DMS 273 (cell line): ENCODE measurements around the gene OR2T12.
"Not testable (repeated sequence)": the region's sequence is repeated elsewhere in the genome, so short reads cannot be mapped to it uniquely, and the experiment has no call there.

Experiments
- DNase-seq: peaks from one replicate; lab custom pipeline; 2025; ENCODE audit not compliant: unreplicated experiment; lab: John Stamatoyannopoulos, UW

OR2T12 gene

DNA sequence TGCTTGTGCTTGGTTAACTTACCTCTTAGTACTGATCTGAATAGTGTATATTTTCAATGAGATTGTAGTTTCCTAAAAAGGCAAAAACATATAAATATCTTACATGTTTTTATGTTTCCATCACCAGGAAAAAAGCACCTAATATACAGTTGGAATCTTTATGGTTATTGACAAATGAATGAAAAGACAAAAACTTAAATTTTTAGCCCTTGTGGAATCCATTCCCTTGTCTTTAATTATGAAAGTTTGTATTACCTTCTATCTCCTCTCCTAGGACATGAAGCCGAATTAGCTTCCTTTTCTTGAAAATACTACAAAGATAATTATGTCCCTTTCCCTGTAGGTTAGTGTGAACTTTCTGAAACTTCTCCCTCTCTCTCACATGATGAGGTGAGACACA lies at the start of gene OR2T12:
Gene OR2T12 (minus strand): TSS at position 101 of the 400 bp plus-strand sequence. CDS start 7,846 bp downstream, outside the sequence.
- DNase-seq = no peak

GRCh38 chr1:248348475-248348874 lies 45.3 kb upstream of the OR2T12 start, which contains the start of gene OR14C36:
OR14C36 (plus strand) TSS chr1:248348775; CDS start chr1:248348775, 0 bp downstream.
- no peak for DNase-seq

DNA sequence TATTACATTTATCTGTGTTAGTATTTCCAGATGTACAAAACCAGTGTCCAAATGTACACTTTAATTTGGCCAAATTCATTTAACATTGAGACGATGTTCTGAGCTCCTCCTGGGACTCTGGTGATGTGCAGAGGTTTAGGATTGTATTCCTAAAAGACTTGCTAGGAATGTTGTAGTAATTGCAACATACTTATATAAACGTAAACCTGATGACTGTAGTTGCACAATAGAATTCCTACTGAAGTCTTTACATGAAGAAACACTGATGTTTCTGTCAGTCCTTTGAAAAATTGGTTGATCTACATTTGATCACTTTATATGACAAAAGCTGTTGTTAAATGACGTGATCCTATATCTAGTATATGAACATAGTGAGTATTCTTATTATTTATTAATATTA lies 40.2 kb upstream of the OR2T12 start:
- no peak for DNase-seq

- no peak for DNase-seq
Measured at GRCh38 chr1:248324468-248324867, 21.2 kb upstream of the OR2T12 start, which contains the start of gene OR2M7. OR2M7 (minus strand) TSS chr1:248324568; CDS start chr1:248324568, 0 bp downstream.

- no peak for DNase-seq
Measured at GRCh38 chr1:248316796-248317195, 13.6 kb upstream of the OR2T12 start.

- DNase-seq = not testable (repeated sequence)
Measured at GRCh38 chr1:248306740-248307139, 3.5 kb upstream of the OR2T12 start.

GRCh38 chr1:248306103-248306502 lies 2.9 kb upstream of the OR2T12 start:
- no peak for DNase-seq

GRCh38 chr1:248305672-248306071 lies 2.4 kb upstream of the OR2T12 start:
- not testable (repeated sequence) for DNase-seq

GRCh38 chr1:248288391-248288790 lies 14.8 kb downstream of the OR2T12 start:
- DNase-seq = no peak

DNA sequence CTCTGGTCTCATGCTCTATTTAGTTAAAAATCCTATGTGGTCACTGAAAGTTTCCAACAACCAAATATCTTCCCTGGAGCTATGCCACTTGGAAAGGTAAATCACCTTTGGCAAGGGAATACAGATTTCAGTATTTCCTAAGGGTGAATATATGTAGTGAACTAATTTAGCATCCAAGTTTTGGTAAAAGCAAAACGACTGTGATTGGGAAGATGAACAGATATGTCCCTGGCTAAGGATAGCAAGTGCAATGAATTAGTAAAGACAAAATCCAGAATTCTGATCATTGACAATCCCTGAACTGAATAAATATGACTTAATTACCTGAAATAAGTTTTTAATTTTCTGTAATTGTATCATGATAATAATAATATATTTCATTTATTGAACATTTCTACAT lies 25.3 kb downstream of the OR2T12 start, which contains the start of gene OR2T33:
Gene OR2T33 (minus strand): TSS at position 101 of the 400 bp plus-strand sequence. CDS start 4,162 bp downstream, outside the sequence.
- no peak for DNase-seq

DNA sequence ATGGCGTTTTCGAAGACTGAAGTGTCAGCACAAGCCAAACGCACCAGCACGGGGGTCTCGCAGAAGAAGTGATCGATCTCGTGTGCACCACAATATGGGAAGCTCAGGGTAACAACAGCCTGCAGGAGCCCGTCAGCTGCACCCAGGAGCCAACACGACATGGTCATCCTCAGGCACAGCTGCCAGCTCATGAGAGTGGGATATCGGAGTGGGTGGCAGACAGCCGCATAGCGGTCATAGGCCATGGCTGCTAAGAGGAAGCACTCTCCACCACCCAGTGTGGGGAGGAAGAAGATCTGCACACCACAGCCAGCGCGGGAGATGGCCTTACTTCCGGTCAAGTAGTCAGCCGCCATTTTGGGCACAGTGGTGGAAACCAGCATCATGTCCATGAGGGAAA lies 30.0 kb downstream of the OR2T12 start:
- not testable (repeated sequence) for DNase-seq

DNA sequence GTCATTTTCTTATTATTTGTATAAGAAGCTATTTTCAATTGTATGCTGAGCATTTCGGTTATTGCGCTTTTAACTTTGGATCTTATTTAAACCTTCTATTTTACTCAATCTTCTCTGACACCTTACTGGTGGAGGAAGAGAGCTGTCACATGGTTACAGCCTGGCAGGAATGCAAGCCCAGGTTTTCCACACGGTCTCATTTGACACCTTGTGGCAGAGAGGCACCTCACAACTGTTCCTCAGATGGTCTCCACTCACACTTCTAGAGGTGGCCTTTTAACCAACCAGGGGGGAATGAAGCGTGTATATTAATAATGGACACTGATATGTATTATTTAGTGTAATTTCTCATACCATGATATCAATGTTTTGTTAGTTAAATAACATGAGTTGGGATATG lies 35.0 kb downstream of the OR2T12 start:
- DNase-seq = no peak

DNA sequence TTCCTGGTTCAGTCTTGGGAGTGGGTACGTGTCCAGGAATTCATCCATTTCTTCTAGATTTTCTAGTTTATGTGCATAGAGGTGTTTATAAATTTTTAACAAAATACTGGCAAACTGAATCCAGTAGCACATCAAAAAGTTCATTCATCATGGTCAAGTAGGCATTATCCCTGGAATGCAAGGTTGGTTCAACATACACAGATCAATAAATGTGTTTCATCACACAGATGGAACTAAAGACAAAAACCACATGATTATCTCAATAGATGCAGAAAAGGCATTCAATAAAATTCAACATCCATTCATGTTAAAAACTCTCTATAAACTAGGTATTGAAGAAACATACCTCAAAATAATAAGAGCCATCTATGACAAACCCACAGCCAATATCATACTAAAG lies 43.9 kb downstream of the OR2T12 start:
- not testable (repeated sequence) for DNase-seq

GRCh38 chr1:248243204-248243603 lies 60.0 kb downstream of the OR2T12 start:
- peak; percentile 69 for DNase-seq
